ENCODE measurements around the gene KIAA1614. TPM values are rescaled to one million over a fixed set of nuclear protein-coding genes. Genes with fewer than 3 reads are reported as not detected.

KIAA1614 gene
- total and polyA plus RNA-seq, 10 of the 15 experiments (the other 5 are each of a cell fraction or from before 2014, with no cell fraction given) = 0.03 to 1.0 (median 0.26) TPM; not detected in 1

DNA sequence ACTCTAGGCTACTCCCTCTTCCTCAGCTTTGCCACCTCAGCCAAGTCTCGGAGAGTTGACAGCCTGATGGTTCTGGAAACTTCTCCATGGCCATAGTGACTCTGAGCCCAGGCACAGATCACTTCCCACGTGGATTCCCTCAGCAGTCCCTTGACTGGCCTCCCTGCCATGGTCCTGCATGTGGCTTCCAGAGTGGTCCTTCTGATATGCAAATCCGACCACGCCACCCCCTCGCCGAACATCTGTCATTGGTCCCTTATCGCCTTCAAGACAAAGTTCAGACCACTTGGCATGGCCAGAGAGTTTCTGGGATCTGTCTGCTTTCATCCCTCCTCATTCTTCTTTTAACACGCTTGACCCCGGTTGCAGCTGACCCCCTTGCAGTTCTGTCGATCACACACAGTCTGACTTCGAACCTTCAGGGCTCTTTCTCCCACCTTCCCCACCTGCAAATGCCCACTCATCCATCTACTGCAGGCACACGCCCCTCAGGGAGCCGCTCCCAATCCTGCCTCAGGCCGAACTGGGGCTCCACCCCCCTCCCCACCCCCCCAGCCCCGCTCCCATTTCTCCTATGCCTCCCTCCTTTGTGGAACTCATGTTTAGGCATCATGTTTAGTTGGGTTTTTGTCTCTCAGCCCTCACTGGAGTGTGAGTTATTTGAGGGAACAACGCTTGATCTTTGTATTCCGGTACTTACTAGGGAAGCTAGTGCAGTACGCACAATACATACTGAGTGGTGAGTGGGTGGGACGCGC, 29.0 kb downstream of the KIAA1614 start (continued):
- no peak for TF ChIP-seq ZBTB40 (IDR thresholded peaks at IDR 0.05; ENCODE audit: borderline replicate concordance)
- TF ChIP-seq IKZF1 (conservative IDR thresholded peaks at IDR 0.05) = no peak

DNA sequence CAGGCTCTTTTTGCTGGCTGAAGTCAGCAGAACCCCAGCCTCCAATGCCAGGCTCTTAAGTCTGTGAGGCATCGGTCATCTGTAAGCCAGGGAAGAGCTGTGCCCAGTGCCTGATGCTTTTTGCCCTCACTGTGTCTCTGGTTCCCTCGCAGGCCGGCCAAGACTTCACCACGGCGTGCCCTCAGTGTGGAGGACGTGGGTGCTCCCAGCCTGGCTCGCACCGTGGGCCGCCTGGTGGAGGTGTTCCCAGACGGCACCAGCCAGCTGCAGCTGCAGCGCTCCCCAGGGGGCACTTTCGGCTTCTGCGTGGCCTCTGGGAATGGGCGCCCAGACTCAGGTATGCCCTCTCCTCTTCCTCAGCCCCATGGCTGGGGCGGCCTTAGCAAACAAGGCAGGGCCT, 32.5 kb downstream of the KIAA1614 start:
- intact Hi-C loops (cut with micrococcal nuclease; ENCODE audit: unreplicated experiment) = no loop called here
- Histone ChIP-seq H3K79me2 (ENCODE audit: control insufficient read depth, insufficient read depth, low read length) (no peaks in the 10 kb centered on the region), H4K20me1 (ENCODE audit: control insufficient read depth, insufficient read depth) (no peaks in the 10 kb centered on the region), H3K4me3 (no peak overlapping the region), H3K36me3 (ENCODE audit: control insufficient read depth in 2 of 2, insufficient read depth in 2 of 2, low read length in 1 of 2) (no peaks in the 10 kb centered on the region; a peak in 2 of 4 replicates), H3K4me1 (ENCODE audit: control insufficient read depth, insufficient read depth, low read length) (no peaks in the 10 kb centered on the region), H3K27ac (ENCODE audit: control insufficient read depth, insufficient read depth) (no peak overlapping the region), H3K9me3 (replicated peaks; ENCODE audit: control insufficient read depth, insufficient read depth, low read length) (peaks cover 8% of the 10 kb centered on the region; the same call in 2 of the 3 replicates), H2AFZ (ENCODE audit: control insufficient read depth, low read depth, low read length) (no peak overlapping the region), H3K27me3 (replicated peaks in 1 of 2; ENCODE audit: control insufficient read depth in 2 of 2, insufficient read depth in 2 of 2, low read length in 1 of 2) (no peaks in the 10 kb centered on the region), H3K9ac (ENCODE audit: control insufficient read depth, insufficient read depth, low read length) (no peak overlapping the region), H3K4me2 (ENCODE audit: control insufficient read depth, insufficient read depth) (no peak overlapping the region)
- no TSS peak for BruUV-seq (replicated peaks)
- ChIA-PET SMC1A (ENCODE audit: uncharacterized antibody, unreplicated experiment) (interaction anchor here (1.4 kb wide), 1 partner anchor 63 kb away, joined by 3 read pairs; no protein-coding TSS in a partner anchor), POLR2A (no interaction called here), RAD21 (ENCODE audit: unreplicated experiment) (interaction anchor here (0.9 kb wide), 1 partner anchor 8 kb away, joined by 3 read pairs; no protein-coding TSS in a partner anchor), CTCF (interaction anchor here (1.2 kb wide), 1 partner anchor 63 kb away, joined by 5 read pairs; no protein-coding TSS in a partner anchor)
- ATAC-seq (no peak), FAIRE-seq (no peak), DNase-seq (ENCODE audit: low read depth, low spot score) (no peak)
- WGBS (ENCODE audit: insufficient coverage, insufficient replicate concordance, low lambda C conversion rate, missing lambda C conversion rate) = 93% methylated on average over 15 of the region's 15 CpGs
- in situ Hi-C loops (cut with MboI) = no loop called here
- no peak for TF ChIP-seq YBX1 (IDR thresholded peaks at IDR 0.05)
- TF ChIP-seq FOXM1 (IDR thresholded peaks at IDR 0.05; ENCODE audit: low read depth, low read length) = no peak
- no peak for TF ChIP-seq SMC3 (IDR thresholded peaks at IDR 0.05; ENCODE audit: borderline replicate concordance, low read length)
- no peak for TF ChIP-seq ZBED1 (IDR thresholded peaks at IDR 0.05; ENCODE audit: borderline replicate concordance)
- TF ChIP-seq SMARCA5 (IDR thresholded peaks at IDR 0.05) = no peak
- TF ChIP-seq STAT1 (conservative IDR thresholded peaks at IDR 0.05) = no peak
- TF ChIP-seq RB1 (IDR thresholded peaks at IDR 0.05; ENCODE audit: borderline replicate concordance) = no peak
- TF ChIP-seq TARDBP (IDR thresholded peaks at IDR 0.05; ENCODE audit: borderline replicate concordance) = no peak
- no peak for TF ChIP-seq JUNB (IDR thresholded peaks at IDR 0.05)
- no peak for TF ChIP-seq MEF2A (IDR thresholded peaks at IDR 0.05; ENCODE audit: insufficient read depth, low read depth, low read length)
- TF ChIP-seq ATF2 (IDR thresholded peaks at IDR 0.05; ENCODE audit: low read length) = no peak
- no peak for TF ChIP-seq TCF7 (IDR thresholded peaks at IDR 0.05; ENCODE audit: borderline replicate concordance)

Data from GM12878 (cell line).